IPS DF 19.7 (cell line): ENCODE results near the gene PPP1R26.
"Not testable (repeated sequence)": the region's sequence is repeated elsewhere in the genome, so short reads cannot be mapped to it uniquely, and the experiment has no call there.

Experiments used
- DNase-seq: peaks from one replicate; pipeline ENCODE4 v3.0.0-alpha.2; 2013; ENCODE audit warnings: low read depth, low spot score

PPP1R26 gene, protein sequence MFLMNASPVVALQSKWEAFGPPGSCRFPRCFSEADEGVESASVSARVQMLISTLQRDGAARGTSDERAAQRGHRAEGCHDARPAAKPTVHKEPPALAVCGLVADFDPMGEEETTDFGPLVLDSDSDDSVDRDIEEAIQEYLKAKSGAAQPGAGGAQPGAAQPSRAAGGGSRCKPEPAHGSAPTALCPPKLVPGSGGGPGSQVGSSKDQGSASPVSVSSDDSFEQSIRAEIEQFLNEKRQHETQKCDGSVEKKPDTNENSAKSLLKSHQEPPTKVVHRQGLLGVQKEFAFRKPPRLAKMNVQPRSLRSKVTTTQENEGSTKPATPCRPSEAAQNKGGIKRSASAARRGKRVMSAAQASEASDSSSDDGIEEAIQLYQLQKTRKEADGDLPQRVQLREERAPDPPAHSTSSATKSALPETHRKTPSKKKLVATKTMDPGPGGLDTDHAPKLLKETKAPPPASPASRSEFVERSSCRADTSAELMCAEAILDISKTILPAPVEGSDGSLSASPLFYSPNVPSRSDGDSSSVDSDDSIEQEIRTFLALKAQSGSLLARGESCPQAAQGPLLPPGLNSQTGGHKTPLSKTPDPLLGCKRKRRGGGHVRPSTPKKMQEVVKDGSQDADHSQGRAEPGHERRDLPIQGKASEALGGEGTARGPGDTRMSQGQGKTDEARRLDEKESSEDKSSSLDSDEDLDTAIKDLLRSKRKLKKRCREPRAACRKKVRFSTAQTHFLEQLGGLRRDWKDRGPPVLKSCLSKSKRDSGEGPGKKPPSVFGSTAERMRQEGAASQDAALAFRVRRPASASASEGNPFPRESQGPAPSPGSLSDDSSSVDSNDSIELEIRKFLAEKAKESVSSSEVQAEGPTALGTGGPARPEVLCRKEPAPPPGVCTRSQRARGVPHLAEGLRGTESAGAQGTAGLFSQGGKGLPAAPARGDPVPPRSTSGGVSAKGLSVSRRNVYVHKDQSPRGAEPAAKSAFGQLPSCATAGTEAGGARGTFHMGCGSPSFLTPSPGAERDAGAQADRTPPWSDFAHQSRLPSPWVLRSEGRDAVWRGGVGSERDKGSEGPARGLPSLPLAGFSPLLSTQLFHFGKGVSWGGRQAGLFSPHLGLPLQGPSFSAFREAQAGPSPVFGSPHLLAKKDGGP (N-terminal part only)

DNA sequence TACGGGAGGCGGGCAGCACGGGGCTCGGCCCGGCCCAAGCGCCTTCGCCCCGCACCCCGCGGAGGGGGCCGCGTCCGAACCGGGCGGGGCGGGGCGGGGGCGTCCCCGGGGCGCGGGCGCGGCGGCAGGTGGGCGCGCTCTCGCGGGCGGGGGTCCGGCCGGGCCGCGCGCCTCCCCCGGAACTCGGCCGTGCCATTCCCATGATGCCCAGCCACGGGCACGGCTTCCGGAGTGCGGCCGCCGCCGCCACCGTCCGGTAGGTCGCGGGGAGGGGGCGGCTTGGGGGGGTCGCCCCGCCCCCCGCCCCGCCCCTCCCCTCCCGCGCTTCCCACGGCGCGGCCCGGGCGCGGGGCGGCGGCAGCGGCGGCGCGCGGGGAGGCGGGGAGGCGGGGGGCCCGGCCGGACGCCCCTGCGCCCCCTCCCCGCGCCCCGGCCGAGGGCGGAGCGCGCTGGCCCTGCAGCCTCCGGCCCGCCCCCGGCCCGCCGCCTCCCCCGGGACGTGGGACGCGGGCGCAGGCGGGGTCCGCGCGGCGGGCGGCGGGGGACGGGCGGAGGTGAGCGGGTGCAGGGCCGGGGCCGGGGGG is at the start of gene PPP1R26:
PPP1R26 (plus strand) TSS at position 314 of the 584 bp plus-strand sequence. CDS start 4,729 bp downstream, outside the sequence.
- DNase-seq = no peak

DNA sequence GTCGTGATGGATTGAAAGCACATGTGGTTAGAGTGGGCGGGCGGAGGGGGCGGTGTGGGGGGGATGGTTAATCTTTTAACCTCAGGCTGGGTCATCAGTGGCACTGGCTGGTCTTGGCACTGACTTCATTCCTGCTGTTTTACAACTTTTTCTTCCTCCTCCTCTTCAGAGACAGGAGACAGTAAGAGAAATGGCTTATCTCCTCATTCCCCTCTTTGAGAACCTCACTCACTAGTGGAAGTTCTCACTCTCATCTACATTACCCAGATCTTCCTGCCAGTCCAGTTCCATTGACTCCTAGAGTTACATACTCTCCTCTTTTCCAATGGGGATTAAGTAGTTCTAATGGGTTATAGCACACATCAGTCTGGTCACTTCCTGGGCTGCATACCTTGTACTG is 42.3 kb upstream of the PPP1R26 start:
- no peak for DNase-seq

- not testable (repeated sequence) for DNase-seq
These were observed 41.9 kb upstream of the PPP1R26 start for GRCh38 chr9:135437696-135438095.

GRCh38 chr9:135438581-135439232 is 40.9 kb upstream of the PPP1R26 start:
- not testable (repeated sequence) for DNase-seq

DNA sequence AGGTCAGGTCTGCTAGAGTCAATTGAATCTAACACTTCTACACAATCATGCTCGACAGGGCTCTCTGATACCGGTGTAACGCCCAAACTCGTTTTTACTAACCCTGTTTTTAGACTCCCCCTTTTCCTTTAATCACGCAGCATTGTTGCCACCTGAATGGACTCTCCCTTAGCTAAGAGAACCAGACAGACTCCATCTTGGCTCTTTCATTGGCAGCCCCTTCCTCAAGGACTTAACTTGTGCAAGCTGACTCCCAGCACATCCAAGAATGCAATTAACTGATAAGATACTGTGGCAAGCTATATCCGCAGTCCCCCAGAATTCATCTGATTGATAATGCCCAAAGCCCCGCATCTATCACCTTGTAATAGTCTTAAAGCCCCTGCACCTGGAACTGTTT is 40.1 kb upstream of the PPP1R26 start:
- not testable (repeated sequence) for DNase-seq

- DNase-seq = no peak
These were observed 39.7 kb upstream of the PPP1R26 start for GRCh38 chr9:135439916-135440315.

- no peak for DNase-seq
These were observed 39.0 kb upstream of the PPP1R26 start for GRCh38 chr9:135440620-135441019.

DNA sequence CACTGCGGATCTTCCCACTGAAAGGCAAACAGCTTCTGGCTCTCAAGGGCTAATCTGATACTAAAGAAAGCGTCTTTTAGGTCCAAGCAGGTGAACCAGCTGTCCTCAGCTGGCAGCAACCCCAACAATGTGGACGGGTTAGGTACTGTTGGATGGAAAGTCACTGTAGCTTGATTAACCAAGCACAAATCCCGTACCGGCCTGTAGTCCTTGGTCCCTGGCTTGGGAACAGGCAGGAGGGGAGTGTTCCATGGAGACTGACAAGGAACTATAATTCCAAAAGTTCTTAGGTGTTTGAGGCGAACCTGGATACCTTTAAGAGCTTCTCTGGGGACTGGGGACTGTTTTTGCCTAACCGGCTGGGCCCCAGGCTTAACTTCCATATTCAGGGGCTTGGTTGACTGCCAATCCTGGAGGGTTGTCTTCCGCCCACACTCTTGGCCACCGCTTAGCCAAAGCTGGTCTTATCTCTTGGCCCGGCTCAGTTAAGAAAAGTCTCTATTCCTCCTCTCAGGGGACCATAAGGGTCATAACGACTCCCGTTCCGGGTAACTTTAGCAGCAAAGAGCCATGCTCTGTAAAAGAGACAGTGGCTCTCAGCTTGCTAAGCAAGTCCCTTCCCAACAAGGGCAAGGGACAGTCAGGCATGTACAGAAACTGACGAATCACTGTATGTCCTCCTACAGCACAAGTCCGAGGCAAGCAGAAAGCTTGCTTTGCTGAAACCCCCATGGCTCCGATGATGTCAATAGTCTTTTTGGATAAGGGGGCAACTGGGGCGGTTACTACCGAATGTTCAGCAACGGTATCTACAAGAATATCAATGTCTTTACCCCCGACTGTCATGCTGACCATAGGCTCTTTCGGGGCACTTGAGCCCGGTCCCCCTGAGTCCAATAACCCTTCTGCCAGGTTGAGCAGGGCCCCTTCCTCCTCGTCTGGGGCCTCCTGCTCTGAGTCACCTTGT is 38.2 kb upstream of the PPP1R26 start:
- DNase-seq = not testable (repeated sequence)

DNA sequence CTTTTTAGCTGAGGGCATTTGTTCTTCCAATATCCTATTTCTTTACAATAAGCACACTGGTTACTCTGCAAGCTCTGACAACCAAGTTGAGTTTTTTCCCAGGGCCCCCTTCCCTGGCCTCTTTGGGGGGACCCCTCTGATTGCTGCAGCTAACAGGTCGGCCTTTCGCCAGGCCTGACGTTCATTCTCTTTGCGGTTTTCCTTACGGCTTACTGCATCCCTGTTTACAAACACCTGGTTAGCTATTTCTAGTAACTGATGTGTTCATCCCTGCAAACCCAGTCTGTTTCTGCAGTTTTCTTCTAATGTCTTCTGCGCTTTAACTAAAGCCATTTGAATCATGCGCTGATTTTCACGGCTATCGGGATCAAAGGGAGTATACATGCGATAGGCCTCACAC is 37.5 kb upstream of the PPP1R26 start:
- no peak for DNase-seq

- DNase-seq = no peak
These were observed 35.7 kb upstream of the PPP1R26 start for GRCh38 chr9:135443797-135444425.

DNA sequence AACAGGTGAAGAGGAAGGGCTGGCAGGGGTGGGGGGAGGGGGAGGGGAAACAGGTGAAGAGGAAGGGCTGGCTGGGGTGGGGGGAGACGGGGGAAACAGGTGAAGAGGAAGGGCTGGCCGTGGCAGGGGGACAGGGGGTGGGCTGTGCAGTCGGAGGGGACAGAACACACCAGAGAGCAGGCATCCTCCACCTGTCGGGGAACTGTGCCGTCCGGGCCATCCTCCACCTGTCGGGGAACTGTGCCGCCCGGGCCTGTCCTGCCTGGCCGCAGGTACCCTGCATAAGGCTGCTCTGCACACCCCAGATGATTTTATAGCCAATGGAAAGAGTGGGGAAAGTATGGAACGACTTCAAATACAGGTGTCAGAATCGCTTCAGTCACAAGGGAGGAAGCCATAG is 32.5 kb upstream of the PPP1R26 start:
- no peak for DNase-seq

GRCh38 chr9:135448663-135449100 is 30.9 kb upstream of the PPP1R26 start:
- DNase-seq = no peak

GRCh38 chr9:135449532-135449931 is 30.1 kb upstream of the PPP1R26 start:
- DNase-seq = not testable (repeated sequence)

GRCh38 chr9:135450956-135451355 is 28.6 kb upstream of the PPP1R26 start:
- DNase-seq = no peak

DNA sequence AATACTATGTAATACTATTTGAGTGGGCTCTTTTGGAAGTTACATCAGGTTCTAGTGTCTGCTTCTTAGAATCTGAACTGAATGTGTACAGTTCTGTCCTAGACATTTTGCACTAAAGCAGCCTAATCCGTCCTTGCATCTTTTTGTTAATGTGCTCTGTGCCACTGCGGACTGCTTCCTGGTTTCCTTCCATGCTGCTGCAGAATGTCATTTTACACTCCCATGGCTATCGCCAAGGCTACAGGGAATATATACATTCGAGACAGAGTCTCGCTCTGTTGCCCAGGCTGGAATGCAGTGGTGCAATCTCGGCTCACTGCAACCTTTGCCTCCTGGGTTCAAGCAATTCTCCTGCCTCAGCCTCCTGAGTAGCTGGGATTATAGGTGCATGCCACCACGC is 27.7 kb upstream of the PPP1R26 start:
- not testable (repeated sequence) for DNase-seq

DNA sequence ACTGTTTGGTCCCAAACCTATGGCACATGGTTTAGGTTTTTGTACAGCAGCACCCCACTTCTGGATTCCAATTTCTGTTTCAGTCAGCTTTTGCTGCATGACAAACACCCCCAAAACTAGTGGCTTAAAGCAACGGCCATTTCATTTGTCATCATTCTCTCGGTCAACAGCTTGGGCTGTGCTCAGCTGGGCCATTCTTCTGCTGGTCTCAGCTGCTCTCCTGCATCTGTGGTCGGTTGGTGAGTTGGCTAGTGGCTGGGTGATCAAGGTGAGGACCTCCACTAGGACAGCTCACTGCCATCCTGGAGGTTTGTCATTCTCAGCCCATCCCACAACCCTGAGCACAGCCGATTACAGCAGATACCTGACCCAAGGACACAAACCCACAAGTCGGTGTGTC is 24.8 kb upstream of the PPP1R26 start:
- no peak for DNase-seq

GRCh38 chr9:135455401-135456030 is 24.1 kb upstream of the PPP1R26 start:
- DNase-seq = no peak

DNA sequence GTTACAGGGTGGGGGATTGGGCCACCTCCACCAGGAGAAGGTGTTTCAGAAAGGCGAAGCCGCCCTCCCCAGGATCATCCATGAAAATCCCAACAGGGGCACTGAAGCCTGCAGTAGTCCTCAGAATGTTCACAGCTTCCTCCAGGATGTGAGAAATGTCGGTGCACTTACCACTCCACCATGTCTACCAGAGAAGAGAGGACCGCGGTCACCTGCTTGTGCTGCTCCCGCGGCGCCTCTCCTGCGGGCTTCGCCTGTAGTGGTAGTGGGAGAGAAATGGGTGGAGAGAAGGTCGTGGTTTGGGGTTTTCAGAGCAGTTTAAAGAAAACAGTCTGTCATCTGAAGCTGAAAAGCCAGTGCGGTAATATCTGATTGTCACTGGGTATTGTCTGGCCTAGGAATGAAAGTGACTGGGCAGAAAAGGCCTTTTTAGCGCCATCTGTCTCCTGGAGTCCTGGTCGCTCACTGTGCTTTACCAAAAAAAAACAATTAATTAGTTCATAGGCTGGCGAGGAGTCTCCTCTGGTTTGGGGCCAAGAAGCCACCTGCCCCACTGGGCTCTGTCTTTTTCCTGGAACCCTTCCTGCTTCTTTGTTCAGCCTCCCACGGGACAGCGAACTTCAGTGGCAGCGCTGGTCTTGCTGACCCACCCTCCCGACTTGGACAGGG is 23.0 kb upstream of the PPP1R26 start:
- DNase-seq = no peak
